Midbrain (tissue), 1 donor: Measurements from ENCODE around the gene SLC8A1.

ENCODE experiments used
- DNase-seq: peaks from one replicate; lab custom pipeline; 2025; lab: John Stamatoyannopoulos, UW

SLC8A1 gene

DNA sequence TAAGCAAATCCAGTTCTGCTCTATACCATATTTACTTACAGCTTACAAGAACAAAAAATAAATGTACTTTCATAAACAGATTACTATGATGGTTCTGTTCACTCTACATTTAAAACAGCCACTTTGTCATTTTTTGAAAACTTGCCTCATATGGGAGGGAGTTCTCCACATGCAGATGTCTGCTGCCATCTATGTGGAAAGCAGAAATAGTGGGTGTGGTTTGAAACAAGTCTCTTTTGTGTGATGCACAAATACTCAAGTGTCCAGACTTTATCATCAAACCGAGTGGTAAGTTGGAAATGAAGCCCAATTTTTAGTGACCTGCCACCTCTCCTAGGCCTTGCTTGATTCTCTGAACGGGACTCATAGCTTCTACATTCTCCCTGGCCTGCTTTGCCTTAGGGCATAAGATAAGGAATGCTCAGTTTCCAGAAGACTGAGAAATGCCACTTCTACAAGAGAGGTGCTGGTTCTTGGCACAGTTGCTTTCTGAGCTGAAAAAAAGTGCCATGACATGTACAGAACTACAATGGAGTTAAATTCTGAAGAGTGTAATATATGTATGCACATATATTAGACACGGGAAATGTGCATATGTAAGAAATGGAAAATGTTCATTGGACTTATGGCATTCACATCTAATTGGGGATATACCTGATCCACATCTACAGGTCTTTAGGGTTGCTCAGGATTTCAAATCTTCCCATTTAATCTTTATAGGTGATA lies 221.0 kb downstream of the SLC8A1 start:
- DNase-seq: no peak

- no peak for DNase-seq
Measured at GRCh38 chr2:40230186-40230585, 221.7 kb downstream of the SLC8A1 start.

- DNase-seq: no peak
Measured at GRCh38 chr2:40228310-40228709, 223.6 kb downstream of the SLC8A1 start.

- no peak for DNase-seq
Measured at GRCh38 chr2:40227210-40227609, 224.7 kb downstream of the SLC8A1 start.

GRCh38 chr2:40226637-40227036 lies 225.3 kb downstream of the SLC8A1 start:
- DNase-seq: no peak

GRCh38 chr2:40225670-40226210 lies 226.2 kb downstream of the SLC8A1 start:
- DNase-seq: no peak

DNA sequence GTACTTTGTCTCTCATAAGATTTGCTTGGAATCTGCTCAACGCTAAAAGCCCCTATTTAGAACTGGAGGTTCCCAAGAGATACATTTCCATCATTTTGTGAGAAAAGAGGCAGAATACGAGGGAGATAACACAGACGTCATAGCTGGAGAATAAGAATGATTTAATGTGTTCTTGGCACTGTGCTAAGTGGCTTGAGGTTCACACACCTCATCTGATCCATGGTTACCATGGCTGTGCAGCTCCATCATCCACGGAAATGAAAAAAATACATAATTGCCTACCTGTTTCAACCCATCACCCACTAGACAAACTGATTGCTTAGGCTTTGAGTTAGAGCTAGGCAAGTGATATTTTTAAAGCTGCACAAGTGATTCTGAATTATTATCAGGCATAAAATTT lies 227.6 kb downstream of the SLC8A1 start:
- DNase-seq: no peak

DNA sequence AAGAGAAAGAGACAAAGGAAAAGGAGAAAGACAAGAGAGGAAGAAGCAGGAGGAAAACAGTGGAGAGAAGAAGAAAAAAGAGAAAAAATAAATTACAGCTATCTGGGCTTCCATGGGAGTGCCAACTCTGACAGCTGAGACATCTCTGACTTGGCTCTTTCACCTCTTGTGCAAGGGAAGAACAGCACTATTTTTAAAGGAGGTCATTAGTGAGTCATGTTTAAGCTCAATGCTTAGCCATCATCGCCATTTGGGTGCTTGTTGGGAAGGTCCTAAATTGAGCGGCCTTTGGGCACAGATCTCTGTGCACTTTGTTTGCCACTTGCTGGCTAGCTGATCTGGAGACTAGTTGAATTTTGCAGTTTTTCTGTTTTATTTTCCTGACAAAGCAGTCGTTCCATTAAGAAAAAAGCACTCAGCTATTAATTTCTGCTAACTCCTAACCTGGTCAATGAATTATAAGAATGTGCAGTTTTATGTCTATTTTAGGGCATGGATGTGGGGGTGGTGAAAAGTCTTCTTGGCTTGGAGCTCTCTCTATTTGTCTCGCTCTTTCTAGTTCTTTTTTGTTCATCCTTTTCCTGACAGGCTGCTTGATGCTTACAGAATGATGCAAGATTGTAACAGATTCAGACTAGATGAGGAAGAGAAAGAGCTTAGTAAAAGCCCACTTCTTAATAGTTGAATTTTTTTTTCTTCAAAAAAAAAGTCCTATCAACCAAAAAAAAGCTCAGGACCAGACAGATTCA lies 231.5 kb downstream of the SLC8A1 start:
- DNase-seq: no peak

- DNase-seq: no peak
Measured at GRCh38 chr2:40219141-40219540, 232.7 kb downstream of the SLC8A1 start.

GRCh38 chr2:40218679-40219078 lies 233.2 kb downstream of the SLC8A1 start:
- no peak for DNase-seq

- DNase-seq: no peak
Measured at GRCh38 chr2:40213619-40214018, 238.3 kb downstream of the SLC8A1 start.

- no peak for DNase-seq
Measured at GRCh38 chr2:40213071-40213470, 238.8 kb downstream of the SLC8A1 start.

GRCh38 chr2:40210968-40211353 lies 240.9 kb downstream of the SLC8A1 start:
- DNase-seq: no peak

DNA sequence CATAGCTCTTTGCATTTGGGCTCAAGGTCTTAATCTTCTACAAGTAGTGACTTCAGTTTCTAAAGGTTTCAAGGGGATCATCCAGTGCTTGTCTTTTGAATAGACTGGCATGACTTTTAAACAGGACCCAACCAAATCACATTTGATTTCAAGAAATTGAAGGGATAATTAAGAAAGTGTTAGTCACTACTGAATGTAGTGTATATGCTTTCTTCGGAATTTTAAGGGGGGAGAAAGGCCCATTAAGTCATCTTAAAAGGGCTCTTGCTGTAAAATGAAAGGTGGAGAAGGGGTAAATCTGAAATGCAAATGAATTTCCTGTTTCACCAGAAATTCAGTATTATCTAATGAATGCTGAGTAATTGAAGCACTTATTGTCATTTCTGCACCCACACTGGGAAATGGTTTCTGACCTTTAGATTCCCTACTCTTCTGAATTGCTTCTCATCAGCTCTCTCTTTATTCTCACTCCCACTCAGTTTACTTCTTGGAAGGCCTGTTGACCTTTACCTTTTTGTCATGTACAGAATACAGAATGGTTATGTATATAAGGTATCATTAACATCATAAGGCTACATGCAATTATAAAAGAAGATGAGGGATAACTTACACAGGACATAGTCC lies 241.4 kb downstream of the SLC8A1 start:
- DNase-seq: no peak

- no peak for DNase-seq
Measured at GRCh38 chr2:40209761-40210160, 242.1 kb downstream of the SLC8A1 start.

DNA sequence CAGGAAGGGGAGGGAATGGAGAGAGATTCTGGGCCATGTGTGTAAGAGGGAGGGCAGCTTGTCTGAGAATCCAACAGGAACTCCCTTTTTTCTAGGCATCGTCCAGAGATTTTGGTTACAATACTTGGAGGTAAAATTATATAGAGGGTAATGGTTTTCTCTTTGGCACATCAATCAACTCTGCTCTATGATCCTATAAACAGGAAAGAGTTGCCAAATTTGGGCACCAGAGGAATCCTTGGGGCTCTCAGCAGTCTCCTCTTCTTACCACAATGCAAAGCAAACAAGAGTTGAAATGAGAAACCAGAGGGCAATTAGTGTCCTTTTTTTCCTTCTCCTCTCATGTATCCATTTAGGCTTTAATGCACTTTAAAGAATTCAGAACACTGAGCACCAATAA lies 243.4 kb downstream of the SLC8A1 start:
- DNase-seq: no peak

GRCh38 chr2:40204268-40204667 lies 247.6 kb downstream of the SLC8A1 start:
- no peak for DNase-seq

DNA sequence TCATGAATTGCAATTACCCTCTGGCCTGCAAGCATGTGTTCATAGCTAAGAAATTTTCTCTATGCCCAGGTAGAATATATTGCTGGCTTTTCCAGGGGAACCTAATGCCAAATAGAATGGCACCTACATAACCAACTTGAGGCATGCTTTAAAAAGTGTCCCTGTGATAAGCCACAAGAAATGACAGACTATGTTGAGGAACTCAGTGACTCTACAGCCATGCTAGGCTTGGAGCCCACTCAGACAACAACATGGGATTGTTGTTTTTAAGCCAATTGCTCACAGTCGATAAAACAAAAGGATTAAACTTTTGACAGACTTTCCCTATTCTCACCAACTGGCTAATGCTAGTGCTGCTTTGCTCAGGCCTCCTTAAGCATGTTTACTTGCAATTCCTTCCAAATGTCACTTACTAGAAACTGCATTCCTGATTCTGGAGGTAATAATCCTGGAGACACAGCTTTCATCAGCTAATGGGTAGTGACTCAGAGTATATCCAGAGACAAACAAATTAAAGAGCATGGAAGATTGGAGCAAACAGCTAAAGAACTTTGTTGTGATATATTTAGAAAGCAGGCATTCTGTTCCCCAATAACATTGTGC lies 249.0 kb downstream of the SLC8A1 start:
- no peak for DNase-seq

- no peak for DNase-seq
Measured at GRCh38 chr2:40201425-40201824, 250.5 kb downstream of the SLC8A1 start.

- no peak for DNase-seq
Measured at GRCh38 chr2:40200366-40200915, 251.4 kb downstream of the SLC8A1 start.

GRCh38 chr2:40199771-40200170 lies 252.1 kb downstream of the SLC8A1 start:
- no peak for DNase-seq

- no peak for DNase-seq
Measured at GRCh38 chr2:40197121-40197520, 254.8 kb downstream of the SLC8A1 start.
